Erythroblast (primary cell): ENCODE measurements around the gene GABPB1.

Source experiments
- GATA1 ChIP-seq: IDR thresholded peaks from 2 replicates; pipeline ENCODE4 v1.6.1; 2011; ENCODE audit warnings: low read depth, mild to moderate bottlenecking, control low read depth, low read length, moderate library complexity
- POLR2A ChIP-seq: IDR thresholded peaks from 2 replicates; pipeline ENCODE4 v1.6.1; 2011; ENCODE audit warnings: mild to moderate bottlenecking, low read length

GRCh38 chr15:50259276-50259675 is 95.7 kb downstream of the GABPB1 start:
- TF ChIP-seq POLR2A (no peak), GATA1 (no peak)
